Inferior parietal cortex (tissue), 1 donor: ENCODE measurements around the gene SOSTDC1.
"Not testable (repeated sequence)": the region's sequence is repeated elsewhere in the genome, so short reads cannot be mapped to it uniquely, and the experiment has no call there.

Experiments used
- DNase-seq: peaks from one replicate; pipeline ENCODE4 v3.0.0-alpha.2; 2016; ENCODE audit errors: extremely low spot score

The SOSTDC1 gene

DNA sequence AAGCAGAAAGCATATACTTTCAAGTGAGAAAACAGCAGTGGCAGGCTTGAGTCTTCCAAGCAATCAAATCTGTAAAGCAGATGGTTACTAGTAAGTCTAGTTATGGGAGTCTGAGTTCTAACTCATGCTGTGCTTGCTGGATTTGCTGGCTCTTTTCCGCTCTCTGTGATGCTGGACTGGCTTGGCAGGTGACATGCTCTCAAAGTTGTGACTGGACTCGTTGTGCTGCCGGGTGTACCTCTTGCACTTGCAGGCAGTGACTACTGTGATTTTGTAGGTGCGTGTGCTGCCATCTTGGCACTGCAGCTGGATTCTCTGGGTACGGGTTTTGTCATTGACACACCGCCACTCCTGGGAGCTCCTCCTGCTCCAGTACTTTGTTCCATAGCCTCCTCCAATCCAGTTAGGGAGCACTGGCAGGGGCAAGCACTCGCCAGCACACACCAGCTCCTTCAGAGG lies 3.1 kb downstream of the SOSTDC1 start:
- DNase-seq = no peak

DNA sequence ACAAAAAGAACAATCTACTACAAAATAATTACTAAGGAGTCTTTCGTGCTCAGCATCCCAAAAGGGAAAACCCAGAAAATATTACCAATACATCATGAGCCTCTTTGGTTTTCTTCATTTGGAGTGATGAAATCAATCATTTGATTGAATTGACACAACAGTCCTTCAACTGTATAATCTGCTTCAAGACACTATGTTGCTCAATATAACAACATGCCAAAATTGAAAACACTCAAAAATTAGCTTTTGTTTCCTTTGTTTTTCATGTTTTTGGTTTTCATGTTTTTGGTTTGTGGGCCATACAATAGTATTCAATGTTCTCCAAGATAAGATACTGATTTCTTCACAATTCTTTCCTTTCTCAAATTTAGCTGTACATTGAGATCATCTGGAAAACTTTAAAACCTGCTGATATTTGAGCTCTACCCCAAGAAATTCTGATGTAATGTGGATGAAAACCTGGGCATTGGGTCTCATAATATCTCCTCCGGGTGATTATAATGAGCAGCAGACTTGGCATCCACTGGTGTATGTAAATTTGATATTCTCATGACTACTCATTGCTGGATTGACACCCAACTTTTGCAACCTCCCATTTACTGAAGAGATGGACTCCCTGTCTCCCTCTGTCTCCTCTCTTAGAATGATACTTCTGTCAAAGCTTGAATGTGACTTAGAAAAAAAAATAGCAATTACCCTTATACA lies 4.6 kb downstream of the SOSTDC1 start:
- no peak for DNase-seq

DNA sequence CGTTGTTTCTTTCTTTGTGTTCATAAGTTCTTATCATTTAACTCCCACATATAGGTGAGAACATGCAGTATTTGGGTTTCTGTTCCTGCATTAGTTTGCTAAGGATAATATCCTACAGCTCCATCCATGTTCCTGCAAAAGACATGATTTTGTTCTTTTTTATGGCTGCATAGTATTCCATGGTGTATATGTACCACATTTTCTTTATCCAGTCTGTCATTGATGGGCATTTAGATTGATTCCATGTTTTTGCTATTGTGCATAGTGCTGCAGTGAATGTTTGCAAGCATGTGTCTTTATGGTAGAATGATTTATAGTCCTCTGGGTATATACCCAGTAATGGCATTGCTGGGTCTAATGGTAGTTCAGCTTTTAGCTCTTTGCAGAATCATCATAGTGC lies 9.2 kb downstream of the SOSTDC1 start:
- DNase-seq = not testable (repeated sequence)

DNA sequence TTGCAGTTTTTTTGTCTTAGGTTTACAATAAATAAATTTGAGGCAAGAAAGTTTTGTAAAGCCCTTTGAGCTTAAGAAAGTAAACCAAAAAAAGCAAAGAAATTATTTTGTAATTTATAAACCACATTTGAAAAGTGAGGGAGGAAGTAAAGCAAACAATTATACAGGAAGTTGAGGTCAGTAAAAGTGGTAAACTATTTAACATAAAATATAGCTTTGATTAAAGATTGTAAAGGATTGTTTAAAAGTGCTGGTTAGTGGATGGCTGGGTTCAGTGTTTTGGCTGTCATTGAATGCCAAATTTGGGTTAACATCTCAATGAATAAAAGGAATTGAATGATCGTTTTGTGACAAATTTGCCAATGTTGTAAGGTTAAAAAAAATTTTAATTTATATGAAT lies 9.9 kb downstream of the SOSTDC1 start:
- no peak for DNase-seq

DNA sequence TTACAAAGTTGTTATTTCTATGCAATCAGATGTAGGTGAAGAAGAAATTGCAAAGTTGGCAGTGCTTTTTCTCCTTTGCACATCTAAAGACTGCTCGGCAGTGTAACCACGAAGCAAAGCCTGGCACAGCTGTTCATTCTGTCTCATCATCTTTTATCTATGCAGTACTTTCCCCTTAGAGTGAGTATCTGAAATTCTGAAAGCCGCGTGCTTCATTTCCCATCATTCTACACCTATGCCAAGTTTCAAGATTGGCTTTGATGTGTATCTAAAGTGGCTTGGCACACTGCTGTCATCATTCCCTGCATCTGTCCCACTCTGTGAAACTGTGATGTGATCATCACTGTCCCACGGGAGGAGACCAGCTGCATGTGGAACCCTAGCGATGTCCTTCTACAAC lies 15.2 kb downstream of the SOSTDC1 start:
- DNase-seq = peak; percentile 48

DNA sequence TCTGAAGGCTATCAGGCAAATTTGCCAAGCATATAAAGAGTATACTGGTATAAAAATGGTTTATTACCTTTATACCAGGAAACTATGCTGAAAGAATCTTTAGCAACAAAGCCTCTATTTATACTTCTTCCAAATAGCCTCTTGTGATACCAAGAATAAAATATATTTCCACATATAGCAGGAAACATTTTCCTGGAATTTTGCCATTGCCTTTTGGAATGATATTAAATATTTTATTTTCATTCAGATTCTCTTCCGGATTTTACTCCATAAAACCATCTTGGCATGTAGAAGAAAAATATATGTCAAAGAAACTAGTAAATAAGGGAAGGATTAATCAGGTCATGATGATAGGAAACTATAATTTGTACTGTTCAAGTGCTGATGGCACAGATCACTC lies 17.7 kb downstream of the SOSTDC1 start:
- DNase-seq = no peak

DNA sequence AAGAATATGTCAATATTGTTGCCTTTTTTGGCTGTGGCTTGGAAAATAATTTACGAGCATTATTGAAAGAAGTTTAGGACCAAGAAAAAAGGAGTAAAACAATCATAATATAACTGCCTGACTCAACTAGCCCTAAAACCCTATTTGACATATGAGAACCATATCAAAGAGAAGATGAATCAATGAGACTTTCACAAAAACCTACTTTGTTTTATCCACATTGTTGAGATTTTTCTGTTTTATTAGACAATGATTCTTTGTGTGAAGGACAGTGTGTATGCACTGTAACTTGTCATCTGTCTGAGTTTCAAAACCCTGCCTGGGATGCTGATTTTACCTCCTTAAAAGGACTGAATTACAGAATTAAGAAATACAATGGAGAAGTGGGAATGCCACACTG lies 19.0 kb downstream of the SOSTDC1 start:
- no peak for DNase-seq

DNA sequence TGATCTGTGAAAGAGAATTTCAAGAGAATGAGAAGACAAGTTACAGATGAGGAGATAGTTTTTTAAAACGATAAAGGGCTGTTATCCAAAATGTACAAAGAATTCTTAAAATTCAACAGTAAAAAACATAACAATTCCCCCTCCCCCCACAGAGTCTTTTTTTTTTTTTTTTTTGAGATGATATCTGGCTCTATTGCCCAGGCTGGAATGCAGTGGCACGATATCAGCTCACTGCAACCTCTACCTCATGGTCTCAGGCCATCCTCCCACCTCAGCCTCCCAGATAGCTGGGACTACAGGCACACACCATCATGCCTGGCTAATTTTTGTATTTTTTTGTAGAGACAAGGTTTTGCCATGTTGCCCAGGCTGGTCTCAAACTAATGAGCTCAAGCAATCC lies 21.7 kb downstream of the SOSTDC1 start:
- not testable (repeated sequence) for DNase-seq

DNA sequence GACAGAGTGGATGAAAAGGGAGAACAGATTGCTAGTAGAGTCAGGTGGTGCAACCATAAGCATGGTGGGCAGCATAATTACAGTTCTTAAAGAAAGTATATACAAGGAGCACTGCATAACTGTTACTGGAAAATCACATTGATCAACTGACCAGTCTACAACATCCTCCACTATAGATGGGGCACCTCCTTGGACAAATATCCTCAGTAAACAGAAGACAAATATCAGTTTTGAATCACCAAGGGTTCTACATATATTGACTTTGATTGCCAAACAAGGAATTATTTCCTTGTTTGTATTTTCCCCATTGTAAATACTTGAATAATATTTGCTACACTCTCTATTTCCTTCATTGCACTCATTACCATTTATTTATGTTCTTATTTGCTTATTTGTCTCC lies 26.6 kb downstream of the SOSTDC1 start:
- DNase-seq = no peak

DNA sequence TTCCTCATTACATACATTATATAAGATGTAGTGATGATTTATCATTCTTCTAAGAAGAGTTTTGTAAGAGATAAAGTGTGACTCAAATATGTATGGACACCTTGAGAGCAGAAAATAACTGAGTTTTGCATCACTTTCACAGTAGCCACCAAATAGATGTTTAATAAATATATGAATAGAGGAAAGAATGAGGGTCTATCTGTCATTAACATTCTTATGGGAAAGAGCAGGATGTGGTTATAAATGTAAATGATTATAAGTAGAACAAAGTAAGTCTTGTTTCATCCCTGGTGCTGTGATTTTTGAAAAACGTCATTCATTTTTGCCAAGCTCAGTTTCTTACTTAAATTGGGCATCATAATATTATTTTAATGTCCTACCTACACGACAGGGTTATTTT lies 29.2 kb downstream of the SOSTDC1 start:
- DNase-seq = no peak

DNA sequence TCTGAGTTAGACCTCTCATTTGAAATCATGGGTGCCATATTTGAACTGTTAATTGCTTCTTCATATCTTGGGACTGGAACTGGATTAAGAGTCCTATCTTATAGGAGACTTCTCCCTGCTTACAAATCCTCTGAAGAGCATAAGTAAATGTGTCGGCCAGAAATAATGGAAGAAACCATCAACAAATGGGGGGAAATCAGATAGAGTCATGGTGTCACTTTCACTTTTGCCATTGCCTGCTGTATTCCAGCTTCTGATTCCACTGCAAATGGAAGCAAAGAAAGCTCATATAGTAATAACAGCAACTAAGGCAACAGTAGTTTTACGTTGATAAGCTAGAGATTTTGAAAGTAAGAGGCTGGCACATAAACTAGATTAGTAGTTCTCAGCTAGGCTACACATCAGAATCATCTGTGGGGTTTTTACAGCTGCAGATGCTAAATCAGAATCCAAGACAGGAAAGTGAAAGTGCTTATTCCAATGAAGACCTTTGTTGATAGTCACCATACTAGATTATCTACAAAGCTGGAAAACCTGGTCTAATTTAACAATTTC lies 31.9 kb downstream of the SOSTDC1 start:
- no peak for DNase-seq

DNA sequence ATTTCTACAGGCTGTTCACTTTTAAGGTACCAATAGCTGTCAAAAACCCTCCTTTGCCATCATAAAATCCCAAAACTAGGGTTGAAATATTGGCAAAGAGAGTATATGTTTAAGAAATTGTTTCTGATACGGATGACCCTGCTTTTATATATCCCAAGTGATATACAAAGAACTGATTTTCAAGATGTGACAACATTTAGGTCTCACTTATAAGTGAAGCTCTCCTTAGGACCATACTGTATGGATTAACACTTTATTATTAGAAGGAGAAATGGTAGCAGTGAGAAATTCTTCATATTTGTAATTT lies 33.2 kb downstream of the SOSTDC1 start:
- no peak for DNase-seq

DNA sequence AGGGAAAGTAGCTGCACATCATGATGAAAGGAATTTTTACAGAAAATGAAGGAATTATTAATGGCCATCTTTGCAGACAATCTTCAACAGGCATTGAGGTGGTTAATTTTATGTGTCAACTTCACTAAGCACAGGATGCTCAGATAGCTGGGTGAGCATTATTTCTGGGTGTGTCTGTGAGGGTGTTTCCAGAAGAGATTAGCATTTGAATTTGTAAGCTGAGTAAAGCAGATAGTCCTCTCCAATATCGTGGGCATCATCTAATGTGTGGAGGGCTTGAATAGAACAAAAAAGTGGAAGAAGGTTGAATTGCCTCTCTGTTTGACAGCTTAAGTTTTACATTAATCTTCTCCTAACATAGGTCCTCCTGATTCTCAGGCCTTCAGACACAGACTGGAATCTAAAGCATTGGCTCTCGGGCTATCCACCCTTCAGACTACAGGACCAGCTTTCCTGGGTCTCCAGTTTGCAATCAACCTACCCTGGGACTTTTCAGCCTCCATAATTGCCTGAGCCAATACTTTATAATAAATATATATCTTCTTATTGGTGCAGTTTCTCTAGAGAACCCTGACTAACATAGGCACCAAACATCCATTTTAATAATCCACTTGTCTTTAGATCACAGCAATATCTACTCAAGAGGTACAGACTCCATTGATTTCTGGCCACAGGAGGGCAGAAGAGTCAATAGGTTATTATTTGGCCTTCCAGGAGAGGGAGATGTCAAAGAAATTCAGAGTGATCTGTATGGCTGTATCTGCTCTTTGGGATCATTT lies 33.7 kb downstream of the SOSTDC1 start:
- DNase-seq = peak; percentile 83

DNA sequence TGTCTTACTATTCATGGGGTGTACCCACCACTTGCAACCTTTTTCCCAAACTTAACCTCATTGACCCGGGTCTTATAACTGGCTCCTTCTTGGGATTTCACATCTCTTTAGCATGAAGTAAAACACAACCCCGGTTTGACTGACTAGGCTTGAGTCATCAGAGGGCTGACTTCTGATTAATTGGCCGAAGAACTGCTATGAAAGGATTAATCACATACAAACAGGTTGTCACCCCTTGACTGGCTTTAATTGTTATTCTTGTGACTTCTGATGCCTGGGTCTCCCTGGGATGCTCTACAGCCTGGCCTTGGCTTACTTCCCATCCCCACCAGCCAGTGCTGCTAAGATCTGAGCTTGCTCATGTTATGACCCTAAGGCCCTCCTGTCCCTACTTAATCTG lies 35.4 kb downstream of the SOSTDC1 start:
- DNase-seq = no peak

DNA sequence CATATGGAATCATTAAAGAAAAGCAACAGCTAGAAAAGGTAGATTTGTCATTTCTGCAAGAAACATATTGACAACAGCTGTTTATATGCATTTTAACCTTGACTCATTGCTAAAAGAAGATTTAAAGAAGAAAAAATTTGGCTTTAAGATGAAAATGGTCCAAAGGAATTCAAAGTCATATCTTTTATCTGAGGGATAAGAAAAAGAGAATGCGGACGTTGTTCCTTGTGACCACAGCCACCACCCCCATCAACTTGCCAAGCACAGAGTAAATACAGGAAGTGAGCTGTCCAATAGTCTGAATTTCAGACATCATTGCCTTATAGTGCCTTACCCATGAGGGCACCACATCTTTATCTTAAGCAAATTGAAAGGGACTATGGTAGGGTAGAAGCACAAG lies 36.9 kb downstream of the SOSTDC1 start:
- DNase-seq = no peak

DNA sequence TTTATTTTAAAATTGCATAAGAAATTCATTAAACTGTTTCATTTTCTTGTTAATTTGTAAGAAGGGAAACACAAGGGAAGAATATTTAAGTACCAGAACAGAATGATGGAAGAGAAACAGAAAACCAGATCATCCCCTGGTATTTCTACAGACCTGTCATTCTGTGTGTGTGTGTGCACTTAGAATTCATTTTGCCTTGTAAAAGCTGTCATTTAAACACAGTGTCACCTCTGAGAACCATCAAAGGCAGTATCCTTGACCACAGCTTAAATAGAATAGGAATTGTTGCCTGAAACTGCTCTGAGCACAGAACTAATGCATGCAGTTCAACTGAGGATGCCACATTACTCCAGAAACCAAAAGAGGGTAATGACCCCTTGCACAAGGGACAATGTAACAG lies 37.4 kb downstream of the SOSTDC1 start:
- no peak for DNase-seq

DNA sequence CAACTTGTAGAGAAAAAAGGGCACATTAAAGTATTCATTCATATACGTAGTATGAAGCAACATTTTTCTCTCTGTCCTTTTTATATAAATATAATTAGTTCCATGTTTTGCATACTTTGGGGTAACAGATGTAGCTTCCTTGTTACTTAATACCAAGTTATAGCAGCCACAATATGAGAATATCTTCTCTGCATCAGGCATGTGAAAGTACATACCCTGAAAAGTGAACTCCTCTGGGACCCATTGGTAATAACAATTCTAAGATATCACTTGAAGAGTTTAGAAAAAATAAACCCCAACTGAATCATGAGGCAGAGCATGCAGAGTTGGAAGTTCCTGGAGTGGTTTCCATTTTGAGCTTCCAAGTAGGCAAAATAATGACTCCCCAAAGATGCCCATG lies 41.8 kb downstream of the SOSTDC1 start:
- DNase-seq = no peak

DNA sequence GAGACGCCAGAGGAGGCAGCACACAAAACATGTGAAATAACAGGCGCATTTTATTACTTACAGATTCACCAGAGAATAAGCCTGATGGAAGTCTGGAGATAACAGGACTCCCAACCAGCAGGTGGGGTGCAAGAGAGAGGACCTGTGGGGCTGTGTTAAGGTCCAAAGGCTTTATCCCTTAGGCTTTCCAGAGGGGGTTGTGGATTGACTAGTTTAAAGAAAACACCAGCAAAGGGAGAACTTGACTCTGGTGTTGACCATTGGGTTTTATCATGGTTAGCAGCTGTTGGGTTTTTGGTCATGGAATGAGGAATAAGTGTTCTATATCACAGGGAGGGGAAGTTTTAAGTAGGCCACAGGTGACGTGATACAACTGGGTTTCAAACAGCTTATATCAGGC lies 42.6 kb downstream of the SOSTDC1 start:
- DNase-seq = no peak

DNA sequence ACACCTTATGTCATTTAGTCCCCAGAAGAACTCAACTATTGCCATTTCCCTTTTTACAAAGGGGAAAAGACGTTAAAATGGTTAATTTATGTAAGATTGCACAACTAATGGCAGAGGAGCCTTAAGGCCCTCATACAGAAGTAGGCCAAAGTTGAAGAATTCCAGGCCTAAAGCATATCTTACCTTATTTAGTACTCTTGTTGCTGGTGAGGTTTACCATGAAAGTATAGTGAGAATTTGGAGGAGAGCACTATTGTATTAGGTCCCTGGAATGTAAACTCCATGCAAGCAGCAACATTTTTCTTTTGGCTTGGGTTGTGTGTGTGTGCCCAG lies 43.5 kb downstream of the SOSTDC1 start:
- DNase-seq = no peak

DNA sequence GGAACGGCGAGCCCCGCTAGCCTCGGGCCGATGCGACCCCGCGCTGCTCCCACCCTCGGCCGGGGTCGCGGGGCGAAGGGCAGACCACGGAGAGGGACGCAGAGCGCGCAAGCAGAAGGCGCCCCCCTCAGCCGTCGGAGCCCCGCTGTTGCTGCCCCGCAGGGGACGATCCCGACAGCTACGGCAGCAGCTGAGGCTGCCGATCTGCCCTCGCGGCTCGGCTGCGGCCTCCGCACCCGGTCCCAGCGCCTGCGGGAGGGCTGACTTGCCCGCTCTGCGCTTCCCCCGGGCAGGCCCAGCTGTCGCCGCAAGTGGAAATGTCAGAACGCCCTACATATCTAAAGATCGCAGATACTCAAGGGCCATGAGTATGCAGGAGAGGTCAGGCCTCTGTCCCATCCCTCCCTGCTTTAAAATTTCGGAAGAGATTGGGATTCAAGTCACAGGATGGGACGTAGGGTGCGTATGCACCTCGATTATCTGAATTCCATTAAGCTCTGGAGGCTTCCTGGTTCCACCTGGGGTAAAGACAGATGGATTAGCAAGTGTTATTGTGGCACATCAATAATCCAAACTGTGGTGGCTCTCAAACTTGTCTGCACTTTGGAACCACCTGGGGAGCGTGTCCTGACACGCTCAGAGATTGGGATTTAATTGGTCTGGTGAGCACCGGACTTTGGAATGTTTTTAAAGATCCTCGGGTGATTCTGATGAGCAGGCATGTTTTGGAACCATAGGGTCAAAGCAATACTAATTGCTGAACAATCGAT lies 44.0 kb downstream of the SOSTDC1 start, which contains the start of gene CRPPA:
Gene CRPPA, minus strand, starts transcription at position 206 of the 770 bp plus-strand sequence. CDS start 216 bp downstream, outside the sequence.
- peak; percentile 61 for DNase-seq

DNA sequence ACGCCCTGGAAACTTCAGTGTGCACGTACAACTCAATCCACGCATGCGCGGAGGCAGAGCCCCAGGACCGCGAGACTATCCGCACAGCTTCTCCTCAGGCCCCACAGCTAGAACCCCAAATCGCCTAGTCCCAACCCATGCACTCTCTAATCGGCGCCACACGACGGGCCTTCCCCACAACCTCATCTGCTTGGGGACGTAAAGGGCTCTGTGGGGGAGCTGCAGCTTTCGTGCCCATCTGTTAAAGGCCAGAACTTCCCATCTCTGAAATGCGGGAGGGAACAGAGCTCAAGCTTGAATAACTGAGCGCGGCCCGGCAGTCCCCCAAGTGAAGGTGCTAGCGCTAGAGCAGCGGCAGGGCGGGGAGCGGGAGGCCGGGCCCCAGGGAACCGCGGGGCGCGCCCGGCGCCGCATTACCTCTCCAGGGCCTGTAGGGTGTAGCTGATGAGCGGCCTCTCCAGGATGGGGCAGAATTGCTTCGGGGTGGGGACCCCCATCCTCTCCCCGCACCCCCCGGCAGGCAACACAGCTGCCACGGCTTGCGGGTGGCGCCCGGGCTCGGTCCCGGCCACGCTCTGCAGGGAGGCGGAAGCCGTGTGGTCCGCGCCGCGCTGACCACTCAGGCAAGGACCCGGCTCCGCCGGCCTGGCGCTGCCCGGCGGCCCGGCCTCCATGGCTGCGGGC lies 44.7 kb downstream of the SOSTDC1 start:
- DNase-seq = peak; percentile 94

DNA sequence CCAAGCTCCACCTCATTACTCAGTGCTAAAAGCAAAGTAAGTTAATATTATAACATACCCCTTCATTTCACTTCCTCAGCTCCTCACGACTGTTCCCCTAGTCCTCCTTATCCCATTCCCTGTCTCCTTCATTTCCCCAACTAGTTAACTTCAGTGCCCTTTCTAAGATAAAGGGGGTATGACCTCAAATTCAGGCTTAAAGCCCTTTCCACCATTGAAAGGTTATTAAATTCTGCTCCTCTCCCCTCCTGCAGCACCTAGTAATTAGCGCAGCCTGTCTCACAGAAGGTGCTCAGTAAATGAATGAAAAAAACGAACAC lies 45.2 kb downstream of the SOSTDC1 start:
- DNase-seq = no peak
